Glomerular visceral epithelial cell (primary cell): ENCODE results near the gene IGFBP5.
A peak's percentile ranks its signal among the peaks of the same experiment; 100 is the strongest.

ENCODE experiments used
- DNase-seq: peaks from one replicate; pipeline ENCODE4 v3.0.0-alpha.2; 2016; ENCODE audit errors: extremely low spot score

The IGFBP5 gene

GRCh38 chr2:216688731-216689340 lies 6.5 kb downstream of the IGFBP5 start:
- no peak for DNase-seq

GRCh38 chr2:216687646-216688045 lies 7.7 kb downstream of the IGFBP5 start:
- DNase-seq: no peak

- DNase-seq: no peak
Observed at GRCh38 chr2:216687111-216687510, 8.2 kb downstream of the IGFBP5 start.

GRCh38 chr2:216685327-216685875 lies 9.9 kb downstream of the IGFBP5 start:
- no peak for DNase-seq

GRCh38 chr2:216683846-216684245 lies 11.5 kb downstream of the IGFBP5 start:
- no peak for DNase-seq

GRCh38 chr2:216681683-216682082 lies 13.7 kb downstream of the IGFBP5 start:
- no peak for DNase-seq

- DNase-seq: no peak
Observed at GRCh38 chr2:216680951-216681629, 14.3 kb downstream of the IGFBP5 start.

GRCh38 chr2:216679658-216680024 lies 15.7 kb downstream of the IGFBP5 start:
- no peak for DNase-seq

GRCh38 chr2:216678813-216679657 lies 16.3 kb downstream of the IGFBP5 start:
- DNase-seq: no peak

- DNase-seq: no peak
Observed at GRCh38 chr2:216678098-216678465, 17.3 kb downstream of the IGFBP5 start.

GRCh38 chr2:216677439-216678097 lies 17.8 kb downstream of the IGFBP5 start:
- DNase-seq: no peak

- DNase-seq: no peak
Observed at GRCh38 chr2:216676630-216677029, 18.7 kb downstream of the IGFBP5 start.

- DNase-seq: no peak
Observed at GRCh38 chr2:216674376-216674775, 21.0 kb downstream of the IGFBP5 start.

- no peak for DNase-seq
Observed at GRCh38 chr2:216673609-216674008, 21.7 kb downstream of the IGFBP5 start.

GRCh38 chr2:216673021-216673420 lies 22.3 kb downstream of the IGFBP5 start:
- DNase-seq: no peak

- DNase-seq: no peak
Observed at GRCh38 chr2:216672466-216672865, 22.9 kb downstream of the IGFBP5 start.

GRCh38 chr2:216671791-216672343 lies 23.5 kb downstream of the IGFBP5 start:
- no peak for DNase-seq

- DNase-seq: no peak
Observed at GRCh38 chr2:216671081-216671411, 24.3 kb downstream of the IGFBP5 start.

GRCh38 chr2:216670266-216671080 lies 24.9 kb downstream of the IGFBP5 start:
- no peak for DNase-seq

- peak; percentile 74 for DNase-seq
Observed at GRCh38 chr2:216666461-216667233, 28.7 kb downstream of the IGFBP5 start.
